T-cell (primary cell): ENCODE measurements around the gene DLD. TPM values are rescaled to one million over a fixed set of nuclear protein-coding genes. Genes with fewer than 3 reads are reported as not detected.

ENCODE experiments used
- ATAC-seq, 4 experiments: fragments of 200-7000 bp in 3 of 4; fragments of 150-1000 bp in 1 of 4; cut with Tn5 transposase; replicated peaks in 1 of 4; 1 replicate in 3 of 4; 2 replicates in 1 of 4; pipeline ENCODE4 v1.10.0; 2021; ENCODE audit warnings: moderate library complexity in 3 of 4, mild to moderate bottlenecking in 2 of 4, moderate number of reproducible peaks in 1 of 4
- CTCF ChIA-PET, 2 donors: fragments of 300-600 bp; sonication (Branson Sonifier 250); formaldehyde crosslinking; loops; one replicate each; lab custom pipeline; 2022; ENCODE audit warnings: antibody characterized with exemption in 2 of 2; lab: Charles Lee
- POLR2A ChIA-PET, 2 donors: fragments of 300-600 bp; sonication (Branson Sonifier 250); formaldehyde crosslinking; loops; one replicate each; lab custom pipeline; 2022; ENCODE audit warnings: antibody characterized with exemption in 2 of 2; lab: Charles Lee
- DNase-seq, 35 experiments: peaks; one replicate each; pipeline versions ENCODE4 v3.0.0 to v3.0.0-alpha.2; 2013 to 2023
- H3K27ac ChIP-seq: one replicate; pipeline ENCODE4 v1.5.1; 2013; ENCODE audit warnings: low read length
- H3K27me3 ChIP-seq, 2 experiments: replicated peaks in 1 of 2; 1 replicate in 1 of 2; 2 replicates in 1 of 2; pipeline versions ENCODE4 v1.6.1 to v1.7.0; 2013; ENCODE audit warnings: low read length in 1 of 2, mixed read lengths in 1 of 2; ENCODE audit not compliant: control insufficient read depth in 2 of 2, insufficient read depth in 2 of 2; ENCODE audit errors: extremely low read depth in 1 of 2
- H3K36me3 ChIP-seq, 2 donors: 1 replicate in 1 of 2; 2 replicates in 1 of 2; pipeline versions ENCODE4 v1.6.1 to v1.7.0; 2013; ENCODE audit warnings: low read length in 1 of 2; ENCODE audit not compliant: control insufficient read depth in 2 of 2, insufficient read depth in 1 of 2; ENCODE audit errors: extremely low read depth in 1 of 2
- H3K4me1 ChIP-seq, 2 experiments: 1 replicate in 1 of 2; 2 replicates in 1 of 2; pipeline versions ENCODE4 v1.6.1 to v1.7.0; 2013; ENCODE audit warnings: low read length in 2 of 2, mixed read lengths in 1 of 2; ENCODE audit not compliant: insufficient read depth in 2 of 2, control insufficient read depth in 1 of 2; ENCODE audit errors: extremely low read depth in 1 of 2
- H3K4me3 ChIP-seq, 2 donors: 1 replicate in 1 of 2; 2 replicates in 1 of 2; pipeline versions ENCODE4 v1.5.1 to v1.7.0; 2013; ENCODE audit warnings: mild to moderate bottlenecking in 2 of 2, low read length in 1 of 2, moderate library complexity in 1 of 2; ENCODE audit not compliant: control insufficient read depth in 1 of 2; ENCODE audit errors: extremely low read depth in 1 of 2
- H3K9me3 ChIP-seq: 2 replicates; pipeline ENCODE4 v1.7.0; 2013
- H3K27ac Mint-ChIP-seq, 2 donors: one replicate each; pipeline ENCODE4 v1.8.0; 2020 to 2021; ENCODE audit warnings: mild to moderate bottlenecking in 2 of 2, mixed read lengths in 2 of 2
- H3K27me3 Mint-ChIP-seq, 2 donors: one replicate each; pipeline ENCODE4 v1.8.0; 2021 to 2022; ENCODE audit warnings: mixed read lengths in 2 of 2
- H3K36me3 Mint-ChIP-seq: one replicate; pipeline ENCODE4 v1.8.0; 2021; ENCODE audit warnings: mixed read lengths
- H3K4me1 Mint-ChIP-seq, 3 donors: one replicate each; pipeline ENCODE4 v1.8.0; 2020 to 2022; ENCODE audit warnings: mixed read lengths in 3 of 3, mild to moderate bottlenecking in 1 of 3
- H3K4me3 Mint-ChIP-seq, 3 donors: one replicate each; pipeline ENCODE4 v1.8.0; 2020 to 2022; ENCODE audit warnings: mild to moderate bottlenecking in 3 of 3, mixed read lengths in 3 of 3, moderate library complexity in 3 of 3
- H3K9me3 Mint-ChIP-seq, 3 donors: one replicate each; pipeline ENCODE4 v1.8.0; 2020 to 2022; ENCODE audit warnings: mixed read lengths in 3 of 3
- WGBS: methylation state at CpG from one replicate; pipeline ENCODE4 v1.1.5; 2013; ENCODE audit warnings: missing lambda C conversion rate; ENCODE audit not compliant: insufficient coverage; 5-methylcytosine and 5-hydroxymethylcytosine counted together
- total RNA-seq, 35 experiments: library from RNA in 6 of 35; stranded (reverse) in 6 of 35; fragments of 120-200 nt in 1 of 35; gene quantifications; one replicate each; pipeline versions ENCODE4 v1.2.1 to v1.2.4 and lab custom pipeline; 2013 to 2026

The DLD gene
- total RNA-seq, 5 donors from 2014 or later (not counting 1 experiment from before 2014, with no cell fraction given): 32.3 to 63.6 (median 41.9) TPM

GRCh38 chr7:107946881-107947280, 55.9 kb downstream of the DLD start:
- Mint-ChIP-seq H3K27me3 (no peaks in the 10 kb centered on the region), H3K9me3 (no peaks in the 10 kb centered on the region), H3K4me1 (no peaks in the 10 kb centered on the region), H3K36me3 (peaks cover 4% of the 10 kb centered on the region), H3K27ac (no peak overlapping the region), H3K4me3 (no peak overlapping the region)
- Histone ChIP-seq H3K9me3 (no peaks in the 10 kb centered on the region), H3K36me3 (no peaks in the 10 kb centered on the region), H3K27me3 (no peaks in the 10 kb centered on the region), H3K4me1 (no peaks in the 10 kb centered on the region), H3K27ac (no peak overlapping the region), H3K4me3 (no peak overlapping the region)
- ChIA-PET POLR2A (no interaction called here), CTCF (no interaction called here)
- no CpG with 5 or more reads among the region's 6 CpGs for WGBS
- no peak for ATAC-seq
- DNase-seq: no peak

GRCh38 chr7:107948645-107949442, 57.9 kb downstream of the DLD start:
- H3K4me1 Mint-ChIP-seq: no peaks in the 10 kb centered on the region
- Histone ChIP-seq H3K4me3 (no peak overlapping the region), H3K9me3 (no peaks in the 10 kb centered on the region), H3K27ac (no peak overlapping the region), H3K4me1 (no peaks in the 10 kb centered on the region), H3K36me3 (no peaks in the 10 kb centered on the region), H3K27me3 (no peaks in the 10 kb centered on the region)
- H3K27me3 Mint-ChIP-seq: no peaks in the 10 kb centered on the region
- no peaks in the 10 kb centered on the region for H3K9me3 Mint-ChIP-seq
- ATAC-seq: no peak
- ChIA-PET CTCF (no interaction called here), POLR2A (interaction anchor here in 1 of 2 donors (0.7 kb wide), 1 partner anchor 637 kb away, joined by 3 read pairs; no protein-coding TSS in a partner anchor)
- H3K4me3 Mint-ChIP-seq: no peak overlapping the region
- no peak overlapping the region for H3K27ac Mint-ChIP-seq
- 90% methylated on average over 1 of the region's 7 CpGs for WGBS
- no peaks in the 10 kb centered on the region for H3K36me3 Mint-ChIP-seq
- DNase-seq: no peak

- Mint-ChIP-seq H3K4me1 (no peaks in the 10 kb centered on the region), H3K27ac (no peak overlapping the region), H3K27me3 (no peaks in the 10 kb centered on the region), H3K36me3 (no peaks in the 10 kb centered on the region), H3K9me3 (no peaks in the 10 kb centered on the region), H3K4me3 (no peak overlapping the region)
- H3K9me3 ChIP-seq: no peaks in the 10 kb centered on the region
- no peaks in the 10 kb centered on the region for H3K4me1 ChIP-seq
- ATAC-seq: no peak
- CTCF ChIA-PET: no interaction called here
- WGBS: 60% methylated on average over 1 of the region's 1 CpG
- no peaks in the 10 kb centered on the region for H3K27me3 ChIP-seq
- H3K36me3 ChIP-seq: no peaks in the 10 kb centered on the region
- DNase-seq: no peak
- no peak overlapping the region for H3K4me3 ChIP-seq
- no peak overlapping the region for H3K27ac ChIP-seq
- POLR2A ChIA-PET: interaction anchor here in 1 of 2 donors (0.7 kb wide), 1 partner anchor 638 kb away, joined by 3 read pairs; no protein-coding TSS in a partner anchor
These were observed 58.5 kb downstream of the DLD start for GRCh38 chr7:107949443-107949935.

- Mint-ChIP-seq H3K27ac (no peak overlapping the region), H3K36me3 (no peaks in the 10 kb centered on the region), H3K4me3 (no peak overlapping the region), H3K4me1 (no peaks in the 10 kb centered on the region), H3K27me3 (peaks cover 1 to 3% of the 10 kb centered on the region in 2 donors), H3K9me3 (no peaks in the 10 kb centered on the region)
- Histone ChIP-seq H3K27ac (no peak overlapping the region), H3K4me3 (no peak overlapping the region), H3K36me3 (no peaks in the 10 kb centered on the region), H3K9me3 (no peaks in the 10 kb centered on the region), H3K27me3 (peaks cover 0 to 1% of the 10 kb centered on the region in 2 experiments), H3K4me1 (no peaks in the 10 kb centered on the region)
- POLR2A ChIA-PET: no interaction called here
- no peak for DNase-seq
- CTCF ChIA-PET: no interaction called here
- 85% methylated on average over 10 of the region's 14 CpGs for WGBS
- ATAC-seq: no peak
These were observed 60.3 kb downstream of the DLD start for GRCh38 chr7:107951172-107951787.

- H3K4me1 Mint-ChIP-seq: no peaks in the 10 kb centered on the region
- H3K27ac Mint-ChIP-seq: no peak overlapping the region
- no peaks in the 10 kb centered on the region for H3K4me1 ChIP-seq
- 91% methylated on average over 8 of the region's 9 CpGs for WGBS
- no peaks in the 10 kb centered on the region for H3K36me3 ChIP-seq
- no peak overlapping the region for H3K27ac ChIP-seq
- H3K4me3 ChIP-seq: no peak overlapping the region
- no peak overlapping the region for H3K4me3 Mint-ChIP-seq
- H3K27me3 ChIP-seq: peaks cover 0 to 5% of the 10 kb centered on the region in 2 experiments
- ChIA-PET CTCF (no interaction called here), POLR2A (interaction anchor here in 1 of 2 donors (0.8 kb wide), 1 partner anchor 209 kb away, joined by 5 read pairs; no protein-coding TSS in a partner anchor)
- H3K9me3 ChIP-seq: no peaks in the 10 kb centered on the region
- no peak for ATAC-seq
- H3K36me3 Mint-ChIP-seq: no peaks in the 10 kb centered on the region
- no peaks in the 10 kb centered on the region for H3K9me3 Mint-ChIP-seq
- peaks cover 5 to 7% of the 10 kb centered on the region in 2 donors for H3K27me3 Mint-ChIP-seq
- no peak for DNase-seq
These were observed 60.9 kb downstream of the DLD start for GRCh38 chr7:107951896-107952295.

- WGBS: 78% methylated on average over 7 of the region's 10 CpGs
- H3K36me3 Mint-ChIP-seq: no peaks in the 10 kb centered on the region
- ATAC-seq (no peak), DNase-seq (no peak)
- peaks cover 6 to 7% of the 10 kb centered on the region in 2 donors for H3K27me3 Mint-ChIP-seq
- ChIA-PET POLR2A (interaction anchor here in 1 of 2 donors (0.5 kb wide), 1 partner anchor 504 kb away, joined by 3 read pairs; no protein-coding TSS in a partner anchor), CTCF (no interaction called here)
- no peaks in the 10 kb centered on the region for H3K9me3 ChIP-seq
- no peaks in the 10 kb centered on the region for H3K4me1 ChIP-seq
- H3K4me3 ChIP-seq: no peak overlapping the region
- H3K27ac ChIP-seq: no peak overlapping the region
- no peak overlapping the region for H3K4me3 Mint-ChIP-seq
- no peaks in the 10 kb centered on the region for H3K36me3 ChIP-seq
- H3K4me1 Mint-ChIP-seq: no peaks in the 10 kb centered on the region
- H3K9me3 Mint-ChIP-seq: no peaks in the 10 kb centered on the region
- H3K27me3 ChIP-seq: peaks cover 0 to 5% of the 10 kb centered on the region in 2 experiments
- H3K27ac Mint-ChIP-seq: no peak overlapping the region
These were observed 62.4 kb downstream of the DLD start for GRCh38 chr7:107953265-107953923.
